Mesothelial cell of epicardium (in vitro differentiated cells): Measurements from ENCODE around the gene MESD. TPM values are rescaled to one million over a fixed set of nuclear protein-coding genes. Genes with fewer than 3 reads are reported as not detected.

Experiments used
- DNase-seq, 2 experiments: peaks; one replicate each; pipeline ENCODE4 v3.0.0; 2021; ENCODE audit warnings: low spot score in 2 of 2; ENCODE audit not compliant: unreplicated experiment in 2 of 2
- H3K27ac Mint-ChIP-seq: 2 replicates; pipeline ENCODE4 v1.8.0; 2021; ENCODE audit warnings: mixed read lengths
- H3K27me3 Mint-ChIP-seq: 2 replicates; pipeline ENCODE4 v1.8.0; 2021; ENCODE audit warnings: low read depth, mixed read lengths
- H3K36me3 Mint-ChIP-seq: 2 replicates; pipeline ENCODE4 v1.8.0; 2021; ENCODE audit warnings: mixed read lengths
- H3K4me1 Mint-ChIP-seq: 2 replicates; pipeline ENCODE4 v1.8.0; 2021; ENCODE audit warnings: mixed read lengths
- H3K4me3 Mint-ChIP-seq: 2 replicates; pipeline ENCODE4 v1.8.0; 2021; ENCODE audit warnings: mild to moderate bottlenecking, moderate library complexity, mixed read lengths
- H3K9me3 Mint-ChIP-seq: 2 replicates; pipeline ENCODE4 v1.8.0; 2021; ENCODE audit warnings: mixed read lengths
- CTCF ChIP-seq: fragments of 200-600 bp; sonication (generic); IDR thresholded peaks from one replicate; pipeline ENCODE4 v1.5.0; 2021; ENCODE audit warnings: antibody characterized with exemption; ENCODE audit not compliant: unreplicated experiment
- total RNA-seq: library from RNA; stranded (reverse); gene quantifications from 3 replicates; pipeline ENCODE4 v1.2.1, GENCODE V29; 2021

The MESD gene
- total RNA-seq, 1 donor from 2014 or later, result 34.9 TPM

- Mint-ChIP-seq H3K36me3 (no peaks in the 10 kb centered on the region), H3K4me1 (no peaks in the 10 kb centered on the region), H3K27ac (no peak overlapping the region), H3K4me3 (no peak overlapping the region), H3K9me3 (no peaks in the 10 kb centered on the region), H3K27me3 (no peaks in the 10 kb centered on the region)
- TF ChIP-seq CTCF, result no peak
- no peak for DNase-seq
Observed at GRCh38 chr15:81012588-81012987, 23.0 kb upstream of the MESD start.

GRCh38 chr15:81011593-81011992 lies 22.0 kb upstream of the MESD start:
- no peak for DNase-seq
- Mint-ChIP-seq H3K27me3 (no peaks in the 10 kb centered on the region), H3K4me3 (no peak overlapping the region)

DNA sequence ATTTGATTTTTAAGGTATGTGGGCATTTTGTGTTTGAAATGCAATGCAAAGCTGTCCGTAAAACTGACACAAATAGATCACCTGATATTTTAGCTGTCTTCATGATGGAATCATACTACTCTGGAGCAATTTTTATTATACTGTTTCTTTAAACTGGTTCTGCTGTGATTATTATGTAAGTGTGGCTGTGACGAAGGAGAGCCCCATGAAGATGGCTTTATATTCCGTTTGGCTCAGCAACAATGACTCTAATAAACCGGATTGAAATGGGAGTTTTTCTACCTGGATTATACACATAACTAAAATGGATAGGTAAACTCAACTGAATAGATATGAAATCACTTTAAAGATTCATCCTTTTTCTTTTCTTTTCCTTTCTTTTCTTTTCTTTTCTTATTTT lies 20.5 kb upstream of the MESD start:
- H3K36me3 Mint-ChIP-seq, result no peaks in the 10 kb centered on the region
- no peaks in the 10 kb centered on the region for H3K9me3 Mint-ChIP-seq
- H3K4me3 Mint-ChIP-seq, result no peak overlapping the region
- no peaks in the 10 kb centered on the region for H3K4me1 Mint-ChIP-seq
- no peak overlapping the region for H3K27ac Mint-ChIP-seq
- DNase-seq, result no peak
- H3K27me3 Mint-ChIP-seq, result no peaks in the 10 kb centered on the region
- no peak for TF ChIP-seq CTCF

More at GRCh38 chr15:81011593-81011992, 22.0 kb upstream of the MESD start:
- H3K27ac Mint-ChIP-seq, result no peak overlapping the region
- no peaks in the 10 kb centered on the region for H3K36me3 Mint-ChIP-seq
- H3K9me3 Mint-ChIP-seq, result no peaks in the 10 kb centered on the region
- no peaks in the 10 kb centered on the region for H3K4me1 Mint-ChIP-seq
- no peak for TF ChIP-seq CTCF

DNA sequence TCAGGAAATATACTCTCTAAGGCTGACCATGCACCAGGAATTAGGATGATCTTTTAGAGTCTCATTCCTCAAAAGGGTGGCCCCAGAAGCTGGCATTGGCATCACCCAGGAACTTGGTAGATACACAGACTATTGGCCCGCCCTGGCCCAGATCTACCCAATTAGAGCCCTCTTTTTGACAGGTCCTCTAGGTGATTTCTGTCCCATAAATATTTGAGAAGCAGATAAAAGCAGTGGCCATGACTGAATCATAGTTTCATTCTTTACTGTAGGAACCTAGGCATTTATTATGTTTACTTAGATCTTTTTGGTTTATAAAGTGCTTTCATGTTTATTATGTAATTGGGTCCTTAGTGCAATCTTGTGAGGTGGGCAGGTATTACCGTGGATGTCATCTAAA lies 18.7 kb upstream of the MESD start:
- TF ChIP-seq CTCF, result no peak
- Mint-ChIP-seq H3K9me3 (no peaks in the 10 kb centered on the region), H3K27ac (no peak overlapping the region), H3K4me1 (peaks cover 6% of the 10 kb centered on the region), H3K4me3 (no peak overlapping the region), H3K27me3 (no peaks in the 10 kb centered on the region), H3K36me3 (peaks cover under 1% of the 10 kb centered on the region)
- DNase-seq, result no peak

DNA sequence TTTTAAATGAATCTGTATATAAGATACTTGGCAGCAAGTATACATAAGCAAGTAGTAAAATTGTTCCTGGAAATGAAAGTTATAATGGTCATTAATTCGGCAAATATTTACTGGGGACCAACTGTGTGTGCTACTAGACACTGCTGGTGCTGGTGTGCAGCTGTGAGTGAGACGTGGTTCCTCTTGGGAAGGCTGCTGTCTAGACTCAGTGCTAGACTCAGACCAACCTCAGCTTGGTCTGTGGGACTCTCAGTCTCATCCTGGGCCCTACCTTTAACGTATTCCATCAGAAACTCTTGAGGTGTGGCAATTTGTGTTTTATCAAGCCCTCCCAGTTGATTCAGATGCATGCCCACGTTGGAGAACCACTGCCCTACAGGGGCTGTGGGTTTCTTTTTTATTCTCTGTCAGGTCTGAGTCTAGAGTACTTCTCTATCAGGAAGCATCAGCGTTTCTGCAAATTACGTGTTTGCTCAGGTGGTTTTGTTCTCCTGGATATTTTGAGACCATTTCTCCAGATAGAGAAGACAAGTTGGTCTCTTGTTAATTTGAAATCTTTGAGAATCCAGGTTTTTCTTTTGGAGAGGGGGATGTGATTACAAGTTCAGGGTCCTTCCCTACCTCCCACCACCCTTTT lies 17.9 kb upstream of the MESD start:
- no peak overlapping the region for H3K27ac Mint-ChIP-seq
- no peaks in the 10 kb centered on the region for H3K27me3 Mint-ChIP-seq
- peaks cover 7% of the 10 kb centered on the region for H3K4me1 Mint-ChIP-seq
- DNase-seq, result no peak
- peaks cover 2% of the 10 kb centered on the region for H3K36me3 Mint-ChIP-seq
- no peaks in the 10 kb centered on the region for H3K9me3 Mint-ChIP-seq
- TF ChIP-seq CTCF, result no peak
- H3K4me3 Mint-ChIP-seq, result no peak overlapping the region

- Mint-ChIP-seq H3K4me1 (peaks cover 7% of the 10 kb centered on the region), H3K27ac (no peak overlapping the region), H3K9me3 (no peaks in the 10 kb centered on the region), H3K27me3 (no peaks in the 10 kb centered on the region), H3K36me3 (peaks cover 2% of the 10 kb centered on the region), H3K4me3 (no peak overlapping the region)
- DNase-seq, result no peak
- no peak for TF ChIP-seq CTCF
Observed at GRCh38 chr15:81006124-81006523, 16.5 kb upstream of the MESD start.
